B cell (primary cell): ENCODE results near the gene RUFY3. TPM values are rescaled to one million over a fixed set of nuclear protein-coding genes. Genes with fewer than 3 reads are reported as not detected.

Experiments
- ATAC-seq: fragments of 200-7000 bp; cut with Tn5 transposase; one replicate; pipeline ENCODE4 v1.10.0; 2021; ENCODE audit warnings: low read depth, mild to moderate bottlenecking, moderate number of reproducible peaks, moderate library complexity
- CTCF ChIA-PET: fragments of 350-600 bp; sonication (Branson Sonifier 250); formaldehyde crosslinking; loops from one replicate; lab custom pipeline; 2021; ENCODE audit warnings: antibody characterized with exemption, inconsistent platforms; lab: Charles Lee
- POLR2A ChIA-PET: fragments of 350-600 bp; sonication (Branson Sonifier 250); formaldehyde crosslinking; loops from one replicate; lab custom pipeline; 2021; ENCODE audit warnings: antibody characterized with exemption; lab: Charles Lee
- DNase-seq: peaks from one replicate; pipeline ENCODE4 v3.0.0; 2013
- H2AFZ ChIP-seq: 2 replicates; pipeline ENCODE4 v1.6.1; 2012; ENCODE audit warnings: mild to moderate bottlenecking, low read depth, low read length; ENCODE audit not compliant: insufficient read depth, poor library complexity, severe bottlenecking
- H3K27ac ChIP-seq, 2 donors: 1 replicate in 1 of 2; 2 replicates in 1 of 2; pipeline ENCODE4 v1.5.1; 2012 to 2013; ENCODE audit warnings: low read length in 2 of 2, mild to moderate bottlenecking in 2 of 2, moderate library complexity in 1 of 2
- H3K27me3 ChIP-seq, 4 experiments: fragments of 200-600 bp in 1 of 4; sonication (generic) in 1 of 4; replicated peaks in 1 of 4; 1 replicate in 2 of 4; 2 replicates in 2 of 4; pipeline versions ENCODE4 v1.6.1 to v1.7.0; 2013 to 2016; ENCODE audit warnings: low read length in 3 of 4, mild to moderate bottlenecking in 2 of 4, mixed read lengths in 1 of 4, moderate library complexity in 1 of 4; ENCODE audit not compliant: insufficient read depth in 4 of 4, control insufficient read depth in 3 of 4; ENCODE audit errors: control extremely low read depth in 1 of 4
- H3K36me3 ChIP-seq, 2 experiments: replicated peaks in 1 of 2; 1 replicate in 1 of 2; 2 replicates in 1 of 2; pipeline versions ENCODE4 v1.6.1 to v1.7.1; 2013; ENCODE audit warnings: low read length in 1 of 2; ENCODE audit not compliant: insufficient read depth in 2 of 2, control insufficient read depth in 1 of 2; ENCODE audit errors: control extremely low read depth in 1 of 2, extremely low read depth in 1 of 2
- H3K4me1 ChIP-seq, 2 donors: fragments of 200-600 bp in 1 of 2; sonication (generic) in 1 of 2; 1 replicate in 1 of 2; 2 replicates in 1 of 2; pipeline versions ENCODE4 v1.5.1 to v1.6.1; 2013 to 2017; ENCODE audit warnings: low read length in 2 of 2; ENCODE audit not compliant: control insufficient read depth in 2 of 2, insufficient read depth in 2 of 2
- H3K4me2 ChIP-seq: replicated peaks from 2 replicates; pipeline ENCODE3; 2012; ENCODE audit warnings: mild to moderate bottlenecking, low read depth, low read length; ENCODE audit not compliant: poor library complexity, severe bottlenecking
- H3K4me3 ChIP-seq, 5 experiments: fragments of 200-600 bp in 1 of 5; sonication (generic) in 1 of 5; 1 replicate in 3 of 5; 2 replicates in 2 of 5; pipeline versions ENCODE4 v1.5.1 to v1.7.0; 2011 to 2016; ENCODE audit warnings: low read length in 4 of 5, mild to moderate bottlenecking in 4 of 5, low read depth in 2 of 5, control low read depth in 1 of 5, moderate library complexity in 1 of 5; ENCODE audit not compliant: insufficient read depth in 1 of 5; ENCODE audit errors: control extremely low read depth in 1 of 5, extremely low read depth in 1 of 5
- H3K79me2 ChIP-seq: fragments of 200-600 bp; sonication (generic); one replicate; pipeline ENCODE4 v1.6.0; 2016; ENCODE audit warnings: low read length; ENCODE audit not compliant: control insufficient read depth, insufficient read depth
- H3K9ac ChIP-seq: fragments of 200-600 bp; sonication (generic); 2 replicates; pipeline ENCODE4 v1.6.1; 2017; ENCODE audit warnings: mild to moderate bottlenecking, low read length, moderate library complexity
- H3K9me3 ChIP-seq, 3 donors: one replicate each; pipeline versions ENCODE4 v1.6.1 to v1.7.1; 2013; ENCODE audit warnings: low read length in 2 of 3; ENCODE audit not compliant: control insufficient read depth in 2 of 3, insufficient read depth in 1 of 3; ENCODE audit errors: control extremely low read depth in 1 of 3
- H4K20me1 ChIP-seq: 2 replicates; pipeline ENCODE4 v1.6.0; 2012; ENCODE audit warnings: mild to moderate bottlenecking, low read length; ENCODE audit not compliant: insufficient read depth, control insufficient read depth, poor library complexity, severe bottlenecking
- H3K27ac Mint-ChIP-seq: one replicate; pipeline ENCODE4 v1.8.0; 2021; ENCODE audit warnings: mixed read lengths
- H3K27me3 Mint-ChIP-seq: one replicate; pipeline ENCODE4 v1.8.0; 2021; ENCODE audit warnings: mixed read lengths
- H3K4me1 Mint-ChIP-seq: one replicate; pipeline ENCODE4 v1.8.0; 2021; ENCODE audit warnings: mixed read lengths
- H3K4me3 Mint-ChIP-seq: one replicate; pipeline ENCODE4 v1.8.0; 2021; ENCODE audit warnings: mixed read lengths
- H3K9me3 Mint-ChIP-seq: one replicate; pipeline ENCODE4 v1.8.0; 2022; ENCODE audit warnings: mixed read lengths; ENCODE audit not compliant: insufficient read depth
- EZH2 ChIP-seq: IDR thresholded peaks from 2 replicates; pipeline ENCODE4 v1.6.1; 2012; ENCODE audit warnings: borderline replicate concordance, low read depth, mild to moderate bottlenecking, moderate library complexity, low read length; ENCODE audit not compliant: insufficient read depth, poor library complexity, severe bottlenecking
- WGBS: methylation state at CpG from one replicate; pipeline ENCODE4 v1.1.5; 2013; ENCODE audit warnings: missing lambda C conversion rate; ENCODE audit not compliant: insufficient coverage; 5-methylcytosine and 5-hydroxymethylcytosine counted together
- intact Hi-C: fragments of 100-400 bp; cut with micrococcal nuclease; formaldehyde crosslinking; loops from one replicate; pipeline ENCODE4 v1.10.0; 2022
- polyA plus RNA-seq: library from polyadenylated mRNA; depleted of rRNA; stranded (reverse); fragments of >200 nt; gene quantifications from 2 replicates; pipeline ENCODE4 v1.2.3, GENCODE V29; 2012
- total RNA-seq, 2 donors: library from RNA; stranded (reverse); fragments of 120-200 nt in 1 of 2; gene quantifications; 1 replicate in 1 of 2; 2 replicates in 1 of 2; pipeline versions ENCODE4 v1.2.3 to v1.2.4, GENCODE V29; 2013 to 2022
- TF ChIP-seq, protein P1 (sequence below): fragments of 200-600 bp; IDR thresholded peaks from one replicate; pipeline ENCODE4 v1.8.0; 2022; ENCODE audit warnings: antibody characterized with exemption, mild to moderate bottlenecking

The RUFY3 gene
- total and polyA plus RNA-seq, 2 donors (not counting 1 experiment from before 2014, with no cell fraction given) = 26.1 to 74.1 TPM

DNA sequence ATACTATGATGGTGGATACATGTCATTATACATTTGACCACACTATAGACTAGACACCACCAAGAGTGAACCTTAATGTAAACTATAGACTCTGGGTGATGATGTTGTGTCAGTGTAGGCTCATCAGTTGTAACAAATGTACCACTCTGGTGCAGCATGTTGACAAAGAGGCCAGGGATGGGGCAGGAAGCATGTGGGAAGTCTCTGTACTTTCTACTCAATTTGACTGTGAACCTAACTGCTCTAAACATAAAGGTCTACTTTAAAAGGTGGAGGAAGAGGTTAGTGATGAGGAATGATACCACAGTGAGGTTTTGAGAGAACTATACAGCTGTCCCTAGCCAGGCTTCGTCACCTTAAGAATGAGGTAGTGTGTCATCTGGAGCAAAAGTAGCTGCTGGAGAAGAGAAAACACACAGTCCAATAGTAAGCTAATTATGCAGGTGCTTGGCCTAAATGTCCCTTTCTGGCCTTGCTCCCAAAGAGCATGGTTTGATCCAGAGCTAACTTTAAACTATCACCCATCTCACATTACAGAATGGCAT, 79.6 kb downstream of the RUFY3 start:
- no peaks in the 10 kb centered on the region for H4K20me1 ChIP-seq
- H3K27me3 Mint-ChIP-seq = no peaks in the 10 kb centered on the region
- no peaks in the 10 kb centered on the region for H3K27me3 ChIP-seq
- WGBS = 57% methylated on average over 1 of the region's 1 CpG
- H3K4me3 Mint-ChIP-seq = no peak overlapping the region
- ATAC-seq = no peak
- H2AFZ ChIP-seq = no peak overlapping the region
- H3K27ac ChIP-seq = no peak overlapping the region
- DNase-seq = no peak
- H3K4me2 ChIP-seq = no peak overlapping the region
- intact Hi-C loops = no loop called here
- H3K27ac Mint-ChIP-seq = no peak overlapping the region
- H3K4me1 Mint-ChIP-seq = no peaks in the 10 kb centered on the region
- CTCF ChIA-PET = no interaction called here
- no peaks in the 10 kb centered on the region for H3K4me1 ChIP-seq
- H3K4me3 ChIP-seq = no peak overlapping the region
- POLR2A ChIA-PET = no interaction called here
- no peak overlapping the region for H3K9ac ChIP-seq
- no peak for TF ChIP-seq EZH2
- TF ChIP-seq, protein P1, sequence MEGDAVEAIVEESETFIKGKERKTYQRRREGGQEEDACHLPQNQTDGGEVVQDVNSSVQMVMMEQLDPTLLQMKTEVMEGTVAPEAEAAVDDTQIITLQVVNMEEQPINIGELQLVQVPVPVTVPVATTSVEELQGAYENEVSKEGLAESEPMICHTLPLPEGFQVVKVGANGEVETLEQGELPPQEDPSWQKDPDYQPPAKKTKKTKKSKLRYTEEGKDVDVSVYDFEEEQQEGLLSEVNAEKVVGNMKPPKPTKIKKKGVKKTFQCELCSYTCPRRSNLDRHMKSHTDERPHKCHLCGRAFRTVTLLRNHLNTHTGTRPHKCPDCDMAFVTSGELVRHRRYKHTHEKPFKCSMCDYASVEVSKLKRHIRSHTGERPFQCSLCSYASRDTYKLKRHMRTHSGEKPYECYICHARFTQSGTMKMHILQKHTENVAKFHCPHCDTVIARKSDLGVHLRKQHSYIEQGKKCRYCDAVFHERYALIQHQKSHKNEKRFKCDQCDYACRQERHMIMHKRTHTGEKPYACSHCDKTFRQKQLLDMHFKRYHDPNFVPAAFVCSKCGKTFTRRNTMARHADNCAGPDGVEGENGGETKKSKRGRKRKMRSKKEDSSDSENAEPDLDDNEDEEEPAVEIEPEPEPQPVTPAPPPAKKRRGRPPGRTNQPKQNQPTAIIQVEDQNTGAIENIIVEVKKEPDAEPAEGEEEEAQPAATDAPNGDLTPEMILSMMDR = no peak
- no peaks in the 10 kb centered on the region for H3K79me2 ChIP-seq
- no peaks in the 10 kb centered on the region for H3K9me3 ChIP-seq
- H3K36me3 ChIP-seq = no peaks in the 10 kb centered on the region
- peaks cover under 1% of the 10 kb centered on the region for H3K9me3 Mint-ChIP-seq

DNA sequence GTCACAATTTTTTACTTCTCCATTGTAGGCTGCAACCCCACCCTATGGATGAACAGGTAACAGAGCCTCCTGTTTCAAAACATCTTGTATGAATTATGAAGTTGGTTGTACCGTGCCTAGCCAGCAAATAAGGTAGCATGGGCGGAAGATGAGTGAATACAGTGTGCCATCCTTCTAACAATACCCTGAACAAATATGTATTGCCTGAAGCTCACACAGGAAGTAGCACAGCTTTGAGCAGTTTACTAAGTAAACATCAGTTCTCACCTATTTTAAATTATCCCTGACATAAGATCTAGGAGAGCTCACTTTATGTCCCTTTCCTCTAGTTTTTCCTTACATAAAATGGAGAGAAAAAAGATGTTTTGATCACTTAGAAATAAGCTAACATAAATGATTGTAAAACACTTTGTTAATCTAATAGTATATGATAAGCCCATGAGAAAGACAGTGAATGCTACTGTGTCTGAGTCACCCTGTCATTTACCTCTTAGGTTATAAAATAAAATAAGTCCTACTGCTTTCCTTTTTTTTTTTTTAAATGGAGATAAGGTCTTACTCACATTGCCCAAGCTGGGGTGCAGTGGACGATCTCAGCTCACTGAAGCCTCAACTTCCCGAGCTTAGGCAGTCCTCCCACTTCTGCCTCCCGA, 81.3 kb downstream of the RUFY3 start:
- no peaks in the 10 kb centered on the region for H3K27me3 ChIP-seq
- Mint-ChIP-seq H3K4me1 (no peaks in the 10 kb centered on the region), H3K27ac (no peak overlapping the region), H3K9me3 (no peaks in the 10 kb centered on the region), H3K4me3 (no peak overlapping the region), H3K27me3 (no peaks in the 10 kb centered on the region)
- H3K79me2 ChIP-seq = no peaks in the 10 kb centered on the region
- no peak overlapping the region for H3K27ac ChIP-seq
- no peak overlapping the region for H2AFZ ChIP-seq
- ChIA-PET CTCF (interaction anchor here (0.7 to 1.8 kb wide), 4 partner anchors 35 to 407 kb away, joined by 3 to 5 read pairs (median 4); no protein-coding TSS in a partner anchor), POLR2A (interaction anchor here (0.7 kb wide), 1 partner anchor 32 kb away, joined by 3 read pairs; no protein-coding TSS in a partner anchor)
- TF ChIP-seq EZH2 = no peak
- TF ChIP-seq, protein P1 = no peak
- no peak overlapping the region for H3K4me2 ChIP-seq
- ATAC-seq = no peak
- no peak for DNase-seq
- no peaks in the 10 kb centered on the region for H3K4me1 ChIP-seq
- no peak overlapping the region for H3K9ac ChIP-seq
- H3K36me3 ChIP-seq = no peaks in the 10 kb centered on the region
- WGBS = 97% methylated on average over 5 of the region's 5 CpGs
- H3K4me3 ChIP-seq = no peak overlapping the region
- no peaks in the 10 kb centered on the region for H4K20me1 ChIP-seq
- H3K9me3 ChIP-seq = no peaks in the 10 kb centered on the region
- intact Hi-C loops = no loop called here
